ENCODE measurements around the gene ABHD15.

ABHD15 gene

GRCh38 chr17:29526322-29526721 lies 40.5 kb downstream of the ABHD15 start:
- no peak for DNase-seq

DNA sequence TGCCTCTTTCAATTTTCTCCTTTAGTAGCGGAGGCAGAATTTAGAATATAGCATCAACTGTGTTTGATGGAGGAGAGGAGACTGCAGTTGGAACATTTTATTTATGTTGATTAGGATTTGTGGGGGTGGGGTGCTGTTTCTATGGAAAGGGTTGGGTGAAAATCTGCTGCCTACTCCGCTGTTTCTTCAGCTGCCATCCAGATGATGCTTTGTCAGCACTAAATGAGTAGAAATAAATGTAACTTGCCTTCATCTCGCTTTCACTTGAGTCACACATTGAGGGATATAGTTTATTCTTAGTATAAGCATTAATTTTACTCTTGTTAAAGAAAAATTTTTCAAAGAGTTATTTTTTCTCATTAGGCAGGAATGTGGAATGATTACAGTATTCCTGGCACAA lies 42.1 kb downstream of the ABHD15 start:
- no peak for DNase-seq

DNA sequence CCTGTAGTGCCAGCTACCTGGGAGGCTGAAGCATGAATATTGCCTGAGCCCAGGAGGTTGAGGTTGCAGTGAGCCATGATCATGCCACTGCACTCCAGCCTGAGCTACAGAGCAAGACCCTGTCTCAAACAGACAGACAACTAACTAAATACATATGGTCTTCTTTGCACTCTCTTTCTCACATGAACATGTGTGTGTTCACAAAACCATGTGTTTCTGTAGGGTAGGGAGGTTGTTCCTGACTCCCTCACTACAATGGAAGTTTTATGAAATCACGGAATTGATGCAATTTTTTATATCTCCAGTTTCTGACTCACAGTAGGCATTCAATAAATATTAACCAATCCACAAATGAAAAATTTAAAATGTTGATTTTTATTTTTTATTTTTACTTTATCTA lies 48.5 kb downstream of the ABHD15 start:
- no peak for DNase-seq

GRCh38 chr17:29514792-29515191 lies 52.0 kb downstream of the ABHD15 start:
- no peak for DNase-seq

GRCh38 chr17:29510953-29511352 lies 55.9 kb downstream of the ABHD15 start:
- no peak for DNase-seq

Measured in C1 segment of cervical spinal cord (tissue), 14 donors.